Measurements from ENCODE around the gene IL11RA.

Gene IL11RA

GRCh38 chr9:34655394-34655793 is 3.4 kb downstream of the IL11RA start:
- no peak for DNase-seq

- no peak for DNase-seq
These were observed 5.0 kb downstream of the IL11RA start for GRCh38 chr9:34656992-34657391.

- no peak for DNase-seq
These were observed 6.5 kb downstream of the IL11RA start for GRCh38 chr9:34658461-34658860.

GRCh38 chr9:34659592-34660253 is 7.7 kb downstream of the IL11RA start:
- no peak for DNase-seq

- no peak for DNase-seq
These were observed 10.7 kb downstream of the IL11RA start, which contains the start of gene CCL27 for GRCh38 chr9:34662526-34663302. Gene CCL27, minus strand, starts transcription at chr9:34662657. Its CDS starts 24 bp downstream, at chr9:34662633.

GRCh38 chr9:34663303-34663605 is 11.3 kb downstream of the IL11RA start:
- no peak for DNase-seq

- no peak for DNase-seq
These were observed 12.5 kb downstream of the IL11RA start for GRCh38 chr9:34664281-34665066.

- DNase-seq: no peak
These were observed 13.0 kb downstream of the IL11RA start for GRCh38 chr9:34665067-34665380.

- peak; percentile 59 for DNase-seq
These were observed 13.6 kb downstream of the IL11RA start for GRCh38 chr9:34665381-34666250.

- no peak for DNase-seq
These were observed 18.0 kb downstream of the IL11RA start for GRCh38 chr9:34669809-34670562.

- DNase-seq: no peak
These were observed 19.3 kb downstream of the IL11RA start for GRCh38 chr9:34671307-34671706.

- no peak for DNase-seq
These were observed 22.5 kb downstream of the IL11RA start for GRCh38 chr9:34674440-34674839.

GRCh38 chr9:34675048-34675714 is 23.2 kb downstream of the IL11RA start:
- DNase-seq: no peak

- no peak for DNase-seq
These were observed 23.9 kb downstream of the IL11RA start for GRCh38 chr9:34675869-34676268.

- no peak for DNase-seq
These were observed 32.2 kb downstream of the IL11RA start for GRCh38 chr9:34684145-34684544.

- DNase-seq: no peak
These were observed 32.8 kb downstream of the IL11RA start for GRCh38 chr9:34684816-34685215.

- DNase-seq: no peak
These were observed 33.6 kb downstream of the IL11RA start for GRCh38 chr9:34685591-34685990.

- no peak for DNase-seq
These were observed 34.2 kb downstream of the IL11RA start for GRCh38 chr9:34686231-34686630.

GRCh38 chr9:34686732-34687131 is 34.7 kb downstream of the IL11RA start:
- no peak for DNase-seq

- no peak for DNase-seq
These were observed 35.5 kb downstream of the IL11RA start for GRCh38 chr9:34687276-34688030.
